ENCODE measurements around the gene RFLNA.

- TF ChIP-seq CTCF (conservative IDR thresholded peaks at IDR 0.05; ENCODE audit: low read depth, low read length) (no peak), BHLHE40 (IDR thresholded peaks at IDR 0.05; ENCODE audit: low read depth, low read length) (no peak), POLR2A (IDR thresholded peaks at IDR 0.05; ENCODE audit: low read depth, low read length) (no peak)
Observed at GRCh38 chr12:124281309-124281708, 13.6 kb upstream of the RFLNA start.

Measured in IMR-90 (cell line).